Muscle layer of duodenum (tissue), 2 donors: ENCODE data around the gene IL32.

ENCODE experiments used
- H3K27ac ChIP-seq: one replicate; pipeline ENCODE4 v1.7.0; 2013; ENCODE audit warnings: mild to moderate bottlenecking, low read length
- H3K27me3 ChIP-seq: one replicate; pipeline ENCODE4 v1.7.0; 2013; ENCODE audit warnings: low read depth, mild to moderate bottlenecking, control low read depth, low read length
- H3K36me3 ChIP-seq, 2 donors: one replicate each; pipeline ENCODE4 v1.7.0; 2013; ENCODE audit warnings: low read length in 2 of 2, control low read depth in 1 of 2, mild to moderate bottlenecking in 1 of 2; ENCODE audit not compliant: insufficient read depth in 2 of 2, control insufficient read depth in 1 of 2
- H3K4me1 ChIP-seq, 2 donors: one replicate each; pipeline ENCODE4 v1.7.0; 2013; ENCODE audit warnings: low read length in 2 of 2, mild to moderate bottlenecking in 2 of 2, control low read depth in 1 of 2, moderate library complexity in 1 of 2; ENCODE audit not compliant: insufficient read depth in 2 of 2, control insufficient read depth in 1 of 2
- H3K4me3 ChIP-seq, 2 donors: one replicate each; pipeline ENCODE4 v1.7.0; 2013; ENCODE audit warnings: low read length in 2 of 2, low read depth in 1 of 2, mild to moderate bottlenecking in 1 of 2
- H3K9me3 ChIP-seq, 2 donors: one replicate each; pipeline ENCODE4 v1.7.0; 2013; ENCODE audit warnings: low read length in 2 of 2, control low read depth in 1 of 2, mild to moderate bottlenecking in 1 of 2; ENCODE audit not compliant: control insufficient read depth in 1 of 2
- donor health status: healthy.

IL32 gene

GRCh38 chr16:3118204-3118790 lies 52.9 kb downstream of the IL32 start:
- Histone ChIP-seq H3K36me3 (peaks cover 5 to 49% of the 10 kb centered on the region in 2 donors), H3K4me1 (peaks cover 4 to 15% of the 10 kb centered on the region in 2 donors), H3K4me3 (no peak overlapping the region), H3K27me3 (no peaks in the 10 kb centered on the region), H3K27ac (no peak overlapping the region), H3K9me3 (no peaks in the 10 kb centered on the region)

- H3K27me3 ChIP-seq = no peaks in the 10 kb centered on the region
- H3K4me1 ChIP-seq = peaks cover 8 to 15% of the 10 kb centered on the region in 2 donors
- H3K4me3 ChIP-seq = no peak overlapping the region
- H3K36me3 ChIP-seq = peaks cover 5 to 49% of the 10 kb centered on the region in 2 donors
- no peak overlapping the region for H3K27ac ChIP-seq
- H3K9me3 ChIP-seq = no peaks in the 10 kb centered on the region
Observed at GRCh38 chr16:3118846-3119245, 53.4 kb downstream of the IL32 start.
